Memory B cell (primary cell): ENCODE measurements around the gene DUSP9.
"Not testable (repeated sequence)": the region's sequence is repeated elsewhere in the genome, so short reads cannot be mapped to it uniquely, and the experiment has no call there.

Source experiments
- ATAC-seq: fragments of 150-1000 bp; cut with Tn5 transposase; 2 replicates; pipeline ENCODE4 v1.10.0; 2021; ENCODE audit warnings: low read depth, mild to moderate bottlenecking, moderate library complexity
- DNase-seq, 2 donors: peaks; one replicate each; pipeline ENCODE4 v3.0.0; 2022; ENCODE audit warnings: low spot score in 2 of 2
- H3K27ac Mint-ChIP-seq: one replicate; pipeline ENCODE4 v1.8.0; 2022; ENCODE audit warnings: mild to moderate bottlenecking, moderate library complexity, mixed read lengths
- H3K27me3 Mint-ChIP-seq: one replicate; pipeline ENCODE4 v1.8.0; 2022; ENCODE audit warnings: mixed read lengths
- H3K36me3 Mint-ChIP-seq: one replicate; pipeline ENCODE4 v1.8.0; 2022; ENCODE audit warnings: mild to moderate bottlenecking, mixed read lengths
- H3K4me1 Mint-ChIP-seq: one replicate; pipeline ENCODE4 v1.8.0; 2022; ENCODE audit warnings: mixed read lengths
- H3K4me3 Mint-ChIP-seq: one replicate; pipeline ENCODE4 v1.8.0; 2022; ENCODE audit warnings: mild to moderate bottlenecking, moderate library complexity, mixed read lengths
- H3K9me3 Mint-ChIP-seq: one replicate; pipeline ENCODE4 v1.8.0; 2022; ENCODE audit warnings: mixed read lengths

DUSP9 gene

DNA sequence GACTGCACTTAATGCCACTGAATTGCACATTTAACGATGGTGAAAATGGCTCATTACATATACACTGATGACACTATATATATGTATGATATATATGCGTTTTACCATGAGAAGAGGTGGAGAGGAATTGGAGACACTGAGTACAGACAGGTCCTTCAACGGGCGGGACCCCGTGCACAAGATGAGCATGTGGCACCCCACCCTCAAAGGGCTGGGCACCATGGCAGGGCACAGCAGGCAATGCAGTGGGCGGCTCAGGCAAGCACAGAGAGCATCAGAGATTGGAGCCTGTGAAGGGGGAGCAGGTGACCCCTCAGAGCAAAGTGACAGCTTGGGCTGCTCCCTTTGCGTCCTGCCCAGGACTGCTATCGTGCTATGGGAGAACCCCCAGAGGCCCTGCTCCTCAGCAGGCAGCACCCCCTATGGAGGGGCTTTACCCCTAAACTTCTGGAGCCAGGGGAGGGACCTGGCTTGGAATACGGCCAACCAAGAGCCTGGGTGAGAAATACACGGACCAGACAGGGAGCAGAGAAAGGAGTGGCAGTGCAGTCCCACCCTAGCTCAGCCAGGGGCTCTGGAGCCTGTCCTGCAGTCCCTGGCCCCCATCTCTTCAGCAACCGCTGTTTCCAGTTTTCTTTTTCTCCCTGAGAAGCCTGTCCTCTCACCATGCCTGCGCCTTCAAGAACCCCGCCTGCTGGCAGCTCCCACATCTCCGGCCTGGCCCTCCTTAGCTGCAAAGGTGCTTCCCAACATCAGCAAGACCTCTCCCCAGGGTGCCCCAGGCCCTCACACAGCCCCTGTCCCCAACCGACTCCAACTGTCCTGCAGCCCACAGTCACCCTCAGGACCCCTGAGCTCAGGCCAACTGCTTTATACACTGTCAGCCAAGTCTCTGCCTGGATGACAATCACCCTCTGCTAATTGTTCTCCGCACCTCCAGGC lies 51.2 kb downstream of the DUSP9 start:
- Mint-ChIP-seq H3K9me3 (no peaks in the 10 kb centered on the region), H3K36me3 (peaks cover 8% of the 10 kb centered on the region), H3K4me1 (no peaks in the 10 kb centered on the region), H3K4me3 (no peak overlapping the region), H3K27ac (no peak overlapping the region), H3K27me3 (no peaks in the 10 kb centered on the region)
- ATAC-seq (no peak), DNase-seq (no peak)

DNA sequence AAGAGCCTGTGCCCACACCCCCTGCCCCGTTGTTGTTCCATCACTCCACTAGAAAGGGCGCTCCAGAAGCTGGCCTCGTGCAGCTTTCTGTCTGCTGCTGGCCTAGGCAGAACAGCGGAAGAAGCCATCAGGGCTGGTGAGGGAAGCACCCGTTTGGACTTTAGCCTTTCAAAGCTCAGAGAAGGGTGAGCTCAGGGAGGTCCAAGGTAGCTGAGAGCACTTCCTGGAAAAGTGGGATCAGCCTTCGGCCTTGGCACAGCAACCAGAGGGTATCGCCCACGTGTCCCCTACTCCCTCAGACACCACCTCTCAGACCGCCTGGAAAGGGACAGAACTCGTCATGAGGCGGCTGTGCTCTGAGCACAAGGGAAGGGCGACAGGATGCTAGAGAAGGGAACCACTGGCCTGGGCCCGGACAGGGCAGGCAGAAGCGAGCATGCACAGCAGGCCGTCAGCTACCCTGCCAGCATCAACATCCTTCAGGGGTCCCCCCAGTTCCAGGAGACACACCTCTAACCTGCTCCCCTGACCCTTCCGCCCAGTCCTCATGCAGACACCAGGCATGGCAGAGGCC lies 52.3 kb downstream of the DUSP9 start:
- H3K4me3 Mint-ChIP-seq, DNase-seq: not testable (repeated sequence)

DNA sequence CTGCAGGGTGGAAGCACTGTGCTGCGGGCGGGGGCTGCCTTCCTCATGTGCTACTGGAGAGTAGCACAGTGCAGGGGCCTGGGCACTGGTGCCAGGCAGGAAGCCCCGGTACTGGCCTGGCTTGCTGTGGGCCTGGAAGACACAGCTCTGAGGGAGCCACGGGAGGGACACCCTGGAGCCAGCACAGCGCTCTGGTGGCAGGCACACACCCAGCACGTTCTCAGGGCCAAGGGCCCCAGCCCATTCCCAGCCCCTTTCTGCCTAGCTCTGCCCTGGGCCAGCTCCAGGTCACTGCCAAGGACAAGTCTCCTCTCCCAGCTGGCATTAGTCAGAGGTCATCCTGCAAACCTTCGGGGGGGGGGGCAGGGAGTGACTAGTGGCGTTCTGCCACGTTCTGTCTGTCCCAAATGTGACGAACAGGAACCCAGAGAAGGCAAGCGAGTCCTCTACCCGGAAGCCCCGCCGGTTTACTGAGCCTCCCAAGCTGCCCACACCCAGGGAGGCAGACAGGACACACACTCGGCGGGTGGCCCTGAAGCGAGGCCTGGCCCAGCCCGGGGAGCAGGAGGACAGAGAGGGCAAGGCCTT lies 52.9 kb downstream of the DUSP9 start:
- not testable (repeated sequence) for H3K36me3 Mint-ChIP-seq, ATAC-seq, H3K27me3 Mint-ChIP-seq

More for the DNA sequence above, 52.3 kb downstream of the DUSP9 start:
- H3K36me3 Mint-ChIP-seq, ATAC-seq, H3K9me3 Mint-ChIP-seq, H3K27ac Mint-ChIP-seq, H3K4me1 Mint-ChIP-seq, H3K27me3 Mint-ChIP-seq: not testable (repeated sequence)

DNA sequence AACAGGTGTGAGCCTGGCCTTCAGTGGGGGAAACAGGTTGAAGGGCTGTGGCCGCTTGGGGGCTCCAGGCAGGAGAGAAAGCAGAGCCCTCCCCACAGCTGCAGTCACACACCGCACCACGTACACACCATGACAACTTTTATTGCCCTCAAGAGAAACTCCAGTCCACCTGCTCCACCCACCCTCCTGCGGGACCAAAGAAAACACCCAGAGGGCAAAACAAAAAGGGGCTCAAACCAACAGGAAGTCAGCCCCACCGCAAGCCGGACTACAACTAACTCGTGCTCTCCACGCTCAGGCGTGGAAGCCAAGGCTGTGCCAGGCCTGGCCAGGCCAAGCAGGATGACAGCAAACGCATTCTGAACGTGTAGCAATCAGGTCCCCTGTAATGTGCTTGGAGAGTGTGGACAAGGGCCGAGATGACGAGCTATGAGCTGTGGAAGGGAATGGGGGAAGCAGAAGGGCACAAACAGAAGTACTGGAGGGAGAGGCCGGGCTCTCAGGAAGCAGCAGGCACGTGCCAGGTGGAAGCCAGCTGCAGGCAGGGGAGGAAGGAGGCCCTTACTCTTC lies 53.5 kb downstream of the DUSP9 start:
- H3K4me1 Mint-ChIP-seq = no peaks in the 10 kb centered on the region
- peaks cover 8% of the 10 kb centered on the region for H3K36me3 Mint-ChIP-seq
- no peak overlapping the region for H3K4me3 Mint-ChIP-seq
- no peak for DNase-seq
- H3K9me3 Mint-ChIP-seq = no peaks in the 10 kb centered on the region
- H3K27me3 Mint-ChIP-seq = no peaks in the 10 kb centered on the region
- H3K27ac Mint-ChIP-seq = no peak overlapping the region
- ATAC-seq = no peak

More for the DNA sequence above, 52.9 kb downstream of the DUSP9 start:
- H3K4me3 Mint-ChIP-seq, H3K4me1 Mint-ChIP-seq, H3K9me3 Mint-ChIP-seq, DNase-seq, H3K27ac Mint-ChIP-seq: not testable (repeated sequence)
